ENCODE data around the gene ESYT3. TPM values are rescaled to one million over a fixed set of nuclear protein-coding genes. Genes with fewer than 3 reads are reported as not detected.
A peak's percentile ranks its signal among the peaks of the same experiment; 100 is the strongest.

The ESYT3 gene
- total RNA-seq, 1 experiment from 2014 or later, result 7.6 TPM

GRCh38 chr3:138417559-138417982 is 16.8 kb upstream of the ESYT3 start:
- H3K27me3 Mint-ChIP-seq (ENCODE audit: insufficient read depth, unreplicated experiment), result no peaks in the 10 kb centered on the region
- ChIA-PET POLR2A (no interaction called here), CTCF (interaction anchor here (0.6 to 1.6 kb wide), 15 partner anchors 9 to 506 kb away, joined by 3 to 14 read pairs (median 5); partner anchors contain the start of genes CEP70 and ESYT3)
- no peaks in the 10 kb centered on the region for H3K4me1 ChIP-seq
- intact Hi-C loops (cut with micrococcal nuclease; ENCODE audit: unreplicated experiment), result loop anchor here (1.0 to 5.0 kb wide), 5 partner anchors 9 to 506 kb away; partner anchors contain the start of gene ESYT3
- H3K4me3 Mint-ChIP-seq (ENCODE audit: unreplicated experiment), result no peak overlapping the region
- peak; percentile 89 to 93 for TF ChIP-seq CTCF (IDR thresholded peaks at IDR 0.05; ENCODE audit: insufficient read depth in 1 of 2, low read depth in 1 of 2, low read length in 1 of 2, severe bottlenecking in 1 of 2, unreplicated experiment in 1 of 2)
- H3K9me3 ChIP-seq, result no peaks in the 10 kb centered on the region
- H3K36me3 ChIP-seq (ENCODE audit: control insufficient read depth, insufficient read depth, low read length), result no peaks in the 10 kb centered on the region
- H3K27me3 ChIP-seq (replicated peaks; ENCODE audit: control insufficient read depth, insufficient read depth, low read length), result no peaks in the 10 kb centered on the region
- H3K9me3 Mint-ChIP-seq (ENCODE audit: unreplicated experiment), result no peaks in the 10 kb centered on the region
- H3K36me3 Mint-ChIP-seq (ENCODE audit: insufficient read depth, unreplicated experiment), result no peaks in the 10 kb centered on the region
- no TSS peak for BruUV-seq (replicated peaks)
- peak; percentile 86 to 87 for DNase-seq
- H3K4me1 Mint-ChIP-seq (ENCODE audit: low read depth, unreplicated experiment), result no peaks in the 10 kb centered on the region
- H3K4me3 ChIP-seq (ENCODE audit: low read depth, low read length), result no peak overlapping the region
- H3K27ac Mint-ChIP-seq (ENCODE audit: unreplicated experiment), result no peak overlapping the region

GRCh38 chr3:138418601-138419206 is 15.7 kb upstream of the ESYT3 start:
- Histone ChIP-seq H3K36me3 (ENCODE audit: control insufficient read depth, insufficient read depth, low read length) (no peaks in the 10 kb centered on the region), H3K9me3 (no peaks in the 10 kb centered on the region), H3K27me3 (replicated peaks; ENCODE audit: control insufficient read depth, insufficient read depth, low read length) (no peaks in the 10 kb centered on the region), H3K4me1 (no peaks in the 10 kb centered on the region), H3K4me3 (ENCODE audit: low read depth, low read length) (no peak overlapping the region)
- ChIA-PET CTCF (interaction anchor here (0.6 to 1.6 kb wide), 3 partner anchors 16 to 497 kb away, joined by 3 to 14 read pairs (median 7); partner anchors contain the start of gene ESYT3), POLR2A (no interaction called here)
- Mint-ChIP-seq H3K36me3 (ENCODE audit: insufficient read depth, unreplicated experiment) (no peaks in the 10 kb centered on the region), H3K4me1 (ENCODE audit: low read depth, unreplicated experiment) (no peaks in the 10 kb centered on the region), H3K4me3 (ENCODE audit: unreplicated experiment) (no peak overlapping the region), H3K27ac (ENCODE audit: unreplicated experiment) (no peak overlapping the region), H3K9me3 (ENCODE audit: unreplicated experiment) (no peaks in the 10 kb centered on the region), H3K27me3 (ENCODE audit: insufficient read depth, unreplicated experiment) (no peaks in the 10 kb centered on the region)
- BruUV-seq (replicated peaks), result no TSS peak
- no peak for DNase-seq
- no peak for TF ChIP-seq CTCF (IDR thresholded peaks at IDR 0.05; ENCODE audit: insufficient read depth in 1 of 2, low read depth in 1 of 2, low read length in 1 of 2, severe bottlenecking in 1 of 2, unreplicated experiment in 1 of 2)
- intact Hi-C loops (cut with micrococcal nuclease; ENCODE audit: unreplicated experiment), result loop anchor here (1.0 to 5.0 kb wide), 2 partner anchors 24 to 236 kb away; no protein-coding TSS in a partner anchor

- intact Hi-C loops (cut with micrococcal nuclease; ENCODE audit: unreplicated experiment), result no loop called here
- Mint-ChIP-seq H3K4me1 (ENCODE audit: low read depth, unreplicated experiment) (no peaks in the 10 kb centered on the region), H3K4me3 (ENCODE audit: unreplicated experiment) (no peak overlapping the region), H3K27ac (ENCODE audit: unreplicated experiment) (no peak overlapping the region), H3K9me3 (ENCODE audit: unreplicated experiment) (no peaks in the 10 kb centered on the region), H3K27me3 (ENCODE audit: insufficient read depth, unreplicated experiment) (no peaks in the 10 kb centered on the region), H3K36me3 (ENCODE audit: insufficient read depth, unreplicated experiment) (no peaks in the 10 kb centered on the region)
- Histone ChIP-seq H3K4me1 (no peaks in the 10 kb centered on the region), H3K4me3 (ENCODE audit: low read depth, low read length) (no peak overlapping the region), H3K36me3 (ENCODE audit: control insufficient read depth, insufficient read depth, low read length) (no peaks in the 10 kb centered on the region), H3K27me3 (replicated peaks; ENCODE audit: control insufficient read depth, insufficient read depth, low read length) (no peaks in the 10 kb centered on the region), H3K9me3 (no peaks in the 10 kb centered on the region)
- BruUV-seq (replicated peaks), result no TSS peak
- CTCF ChIA-PET, result no interaction called here
- TF ChIP-seq CTCF (IDR thresholded peaks at IDR 0.05; ENCODE audit: insufficient read depth in 1 of 2, low read depth in 1 of 2, low read length in 1 of 2, severe bottlenecking in 1 of 2, unreplicated experiment in 1 of 2), result no peak
- no peak for DNase-seq
- POLR2A ChIA-PET, result no interaction called here
These were observed 11.1 kb upstream of the ESYT3 start for GRCh38 chr3:138423316-138423715.
